Stimulated activated CD8-positive, alpha-beta memory T cell treated with anti-CD3 and anti-CD28 coated beads, Interleukin-4, amount 100 ng/mL, for 1 hour (primary cell): ENCODE data around the gene PTPN2.

Experiments
- DNase-seq, 2 donors: peaks; one replicate each; pipeline ENCODE4 v3.0.0-alpha.2; 2020; ENCODE audit warnings: low read depth in 2 of 2, low spot score in 1 of 2

The PTPN2 gene

DNA sequence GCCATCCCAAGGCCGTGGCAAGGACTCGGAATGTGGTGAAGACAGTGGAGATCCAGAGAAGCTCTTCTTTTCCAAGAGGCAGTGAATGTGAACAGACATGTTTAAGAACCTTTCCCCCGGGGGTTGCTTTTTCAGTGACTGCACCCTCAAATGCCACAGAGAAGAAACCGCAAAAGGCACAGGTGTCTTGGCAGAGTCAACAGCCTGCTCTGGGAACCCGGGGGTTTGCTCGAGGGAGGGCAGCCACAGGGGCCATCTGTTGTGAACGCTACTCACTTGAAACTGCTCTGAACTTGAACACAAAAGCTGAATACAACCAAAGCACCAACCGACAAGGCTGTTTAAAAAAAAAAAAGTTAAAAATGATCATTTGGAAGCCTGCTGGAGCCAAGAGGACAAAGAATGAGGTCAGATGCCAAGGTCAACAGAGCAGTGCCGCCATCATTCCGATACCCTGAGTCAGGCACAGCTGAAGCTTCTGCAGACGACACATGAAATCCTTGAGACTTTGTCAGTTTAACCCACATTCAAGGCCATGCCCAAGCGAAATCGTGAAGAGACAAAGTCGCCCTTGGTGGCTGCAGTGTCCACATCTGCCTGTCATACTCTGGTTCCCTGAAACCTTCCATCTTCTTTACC lies 133.8 kb downstream of the PTPN2 start:
- no peak for DNase-seq

DNA sequence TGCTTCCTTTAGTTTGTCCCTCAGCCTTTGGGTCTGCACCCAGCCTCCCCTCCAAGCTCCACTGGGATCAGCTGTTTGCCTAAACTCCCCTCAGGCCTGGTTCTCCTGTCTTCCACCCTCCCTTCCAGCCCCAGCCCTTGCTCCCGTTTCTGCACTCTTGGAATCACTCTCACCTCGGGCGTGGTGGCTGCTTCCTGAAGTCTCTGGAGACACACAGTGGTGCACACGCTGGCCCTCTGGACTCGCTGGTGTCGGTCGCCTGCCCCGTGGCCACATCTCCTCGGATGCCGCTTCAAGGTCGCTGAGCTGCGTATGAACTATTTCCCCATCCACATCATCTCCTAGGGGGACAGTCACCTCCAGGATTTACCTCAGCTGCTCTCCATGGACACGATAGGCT lies 134.9 kb downstream of the PTPN2 start:
- no peak for DNase-seq

DNA sequence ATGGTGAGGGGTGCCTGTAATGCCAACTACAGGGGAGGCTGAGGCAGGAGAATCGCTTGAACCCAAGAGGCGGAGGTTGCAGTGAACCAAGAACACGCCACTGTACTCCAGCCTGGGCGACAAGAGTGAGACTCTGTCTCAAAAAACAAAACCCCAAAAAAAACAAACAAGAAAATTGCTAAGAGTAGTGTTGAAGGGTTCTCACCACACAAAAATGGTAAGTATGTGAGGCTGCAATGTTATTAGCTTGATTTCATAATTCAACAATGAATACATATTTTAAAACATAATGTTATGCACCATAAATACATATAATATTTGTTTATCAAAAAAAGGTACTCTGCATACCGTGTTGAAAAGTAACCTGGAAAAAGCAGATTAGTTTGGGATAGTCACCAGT lies 135.4 kb downstream of the PTPN2 start:
- no peak for DNase-seq

DNA sequence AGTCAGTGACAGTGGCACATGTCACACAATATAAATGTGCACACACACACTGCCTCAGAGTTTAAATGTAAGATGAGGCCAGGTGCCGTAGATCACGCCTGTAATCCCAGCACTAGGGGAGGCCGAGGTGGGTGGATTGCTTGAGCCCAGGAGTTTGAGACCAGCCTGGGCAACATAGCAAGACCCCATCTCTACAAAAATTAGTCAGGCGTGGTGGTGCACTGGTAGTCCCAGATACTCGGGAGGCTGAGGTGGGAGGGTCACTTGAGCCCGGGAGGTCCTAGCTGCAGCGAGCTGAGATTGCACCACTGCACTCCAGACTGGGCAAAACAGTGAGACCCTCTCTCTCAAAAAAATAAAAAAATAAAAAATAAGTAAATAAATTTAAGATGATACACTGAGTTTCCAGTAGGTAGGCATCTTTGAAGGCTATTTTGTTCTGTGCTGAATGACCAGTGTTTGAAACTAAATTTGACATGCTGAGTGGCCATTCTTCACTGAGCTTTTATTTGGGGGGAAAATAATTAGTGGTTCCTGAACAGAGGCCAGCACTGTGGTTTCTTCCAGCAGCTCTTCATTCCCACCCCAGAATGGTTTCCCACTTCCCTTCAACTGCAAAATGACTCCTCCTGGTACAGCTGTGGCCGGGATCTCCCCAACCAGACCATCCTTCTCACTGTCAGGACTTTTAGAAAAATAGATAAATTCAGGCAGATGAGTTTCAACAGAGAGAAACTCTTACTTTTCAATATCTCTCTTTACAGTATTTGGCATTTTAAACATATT lies 136.3 kb downstream of the PTPN2 start:
- no peak for DNase-seq

DNA sequence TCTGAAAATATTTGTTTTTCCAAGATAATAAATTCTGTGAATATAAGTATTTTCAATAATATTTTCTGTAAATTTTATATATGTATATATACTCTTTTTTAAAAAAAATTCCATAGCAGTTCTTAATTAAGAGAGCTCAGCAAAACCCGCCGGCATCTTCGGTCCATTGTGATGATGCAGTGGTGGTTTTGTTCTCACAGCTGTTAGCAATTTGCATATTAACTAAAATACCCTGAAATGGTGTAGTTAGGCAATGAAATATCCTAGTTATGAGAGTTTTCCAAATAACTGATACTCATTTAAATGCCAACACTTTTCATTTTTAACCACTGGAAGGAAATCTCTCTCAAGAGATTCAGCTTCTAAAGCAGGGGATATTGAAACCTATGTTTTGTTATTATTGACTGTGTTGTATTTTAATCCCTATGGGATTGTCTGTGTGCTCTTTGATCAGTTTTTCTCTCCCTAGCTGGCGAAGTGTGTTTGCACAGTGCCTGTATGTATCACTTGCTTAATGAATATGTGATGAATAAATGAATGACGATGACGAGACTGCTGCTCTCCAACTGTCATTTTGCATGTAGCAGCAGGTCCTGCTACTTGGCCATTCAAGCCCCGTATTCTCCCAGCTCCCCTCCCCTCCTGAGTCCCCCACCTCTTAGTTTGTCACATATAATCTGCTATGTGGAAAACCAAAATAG lies 138.8 kb downstream of the PTPN2 start:
- no peak for DNase-seq

DNA sequence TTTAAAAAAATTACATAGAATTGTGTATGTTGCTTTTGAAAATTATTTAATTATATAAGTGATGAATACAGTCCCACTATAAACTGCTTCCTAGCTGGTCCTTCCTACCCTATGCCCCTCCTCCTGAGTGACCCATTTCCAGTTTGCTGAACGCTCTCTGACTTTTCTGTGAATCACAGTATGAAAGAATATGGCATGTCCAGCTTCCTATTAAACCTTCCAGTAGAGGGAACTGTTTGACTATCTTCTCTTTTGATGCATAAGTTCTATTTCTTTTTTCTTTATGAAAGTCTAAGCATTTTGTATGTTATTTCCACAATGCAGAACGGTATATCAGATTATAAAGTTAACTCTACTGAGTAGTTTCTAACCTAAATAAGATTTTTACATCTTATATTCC lies 139.9 kb downstream of the PTPN2 start:
- DNase-seq, result no peak

DNA sequence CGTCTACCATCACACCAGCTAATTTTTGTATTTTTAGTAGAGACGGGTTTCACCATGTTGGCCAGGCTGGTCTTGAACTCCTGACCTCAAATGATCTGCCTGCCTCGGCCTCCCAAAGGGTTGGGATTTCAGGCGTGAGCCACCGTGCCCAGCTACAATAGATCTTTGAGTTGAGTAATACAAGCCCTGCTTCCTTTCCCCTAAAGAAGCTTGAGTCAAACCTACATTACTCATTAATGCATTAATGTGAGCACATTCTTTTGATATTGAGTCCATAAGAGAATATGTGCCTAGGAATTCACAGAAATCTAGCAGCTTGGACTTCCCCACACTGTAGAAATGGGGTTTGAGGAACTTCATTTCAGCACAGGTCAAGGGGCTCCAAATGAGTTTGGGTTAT lies 141.6 kb downstream of the PTPN2 start:
- DNase-seq, result no peak
